Measurements from ENCODE around the gene MUC5B.

Gene MUC5B

GRCh38 chr11:1291295-1292017 lies 68.6 kb downstream of the MUC5B start:
- DNase-seq: peak; percentile 55

- DNase-seq: no peak
These were observed 69.3 kb downstream of the MUC5B start for GRCh38 chr11:1292018-1292643.

GRCh38 chr11:1292644-1293618 lies 70.1 kb downstream of the MUC5B start:
- peak; percentile 44 for DNase-seq

- peak; percentile 66 for DNase-seq
These were observed 70.8 kb downstream of the MUC5B start for GRCh38 chr11:1293619-1294015.

- peak; percentile 60 for DNase-seq
These were observed 72.2 kb downstream of the MUC5B start for GRCh38 chr11:1295086-1295485.

GRCh38 chr11:1295591-1295990 lies 72.7 kb downstream of the MUC5B start:
- DNase-seq: peak; percentile 39

GRCh38 chr11:1296287-1296686 lies 73.4 kb downstream of the MUC5B start:
- peak; percentile 59 for DNase-seq

- DNase-seq: peak; percentile 54
These were observed 74.2 kb downstream of the MUC5B start for GRCh38 chr11:1297011-1297575.

GRCh38 chr11:1297576-1298473 lies 75.0 kb downstream of the MUC5B start:
- DNase-seq: peak; percentile 53

GRCh38 chr11:1298695-1299492 lies 76.0 kb downstream of the MUC5B start:
- peak; percentile 45 for DNase-seq

GRCh38 chr11:1299621-1300020 lies 76.8 kb downstream of the MUC5B start:
- peak; percentile 60 for DNase-seq

GRCh38 chr11:1300121-1300520 lies 77.3 kb downstream of the MUC5B start:
- DNase-seq: no peak

GRCh38 chr11:1300569-1301187 lies 77.8 kb downstream of the MUC5B start:
- peak; percentile 47 for DNase-seq

GRCh38 chr11:1301220-1302000 lies 78.5 kb downstream of the MUC5B start:
- DNase-seq: peak; percentile 50

GRCh38 chr11:1302041-1302460 lies 79.2 kb downstream of the MUC5B start:
- DNase-seq: peak; percentile 54

GRCh38 chr11:1302461-1303125 lies 79.7 kb downstream of the MUC5B start:
- peak; percentile 53 for DNase-seq

- peak; percentile 59 for DNase-seq
These were observed 80.4 kb downstream of the MUC5B start for GRCh38 chr11:1303126-1303821.

- no peak for DNase-seq
These were observed 81.1 kb downstream of the MUC5B start for GRCh38 chr11:1303973-1304372.

All from activated effector memory CD4-positive, alpha-beta T cell treated with anti-CD3 and anti-CD28 coated beads, Interleukin-2, amount 50 U/mL, for 16 hours (primary cell).